NB4 (cell line): ENCODE measurements around the gene STUM.

Experiments used
- POLR2A ChIP-seq: IDR thresholded peaks from 2 replicates; pipeline ENCODE4 v1.6.1; 2011; ENCODE audit warnings: mild to moderate bottlenecking; ENCODE audit not compliant: insufficient read length; ENCODE audit errors: extremely low read depth
- TF ChIP-seq, protein P1 (sequence below): IDR thresholded peaks from one replicate; pipeline ENCODE4 v1.5.1; 2012; ENCODE audit warnings: low read depth, low read length

DNA sequence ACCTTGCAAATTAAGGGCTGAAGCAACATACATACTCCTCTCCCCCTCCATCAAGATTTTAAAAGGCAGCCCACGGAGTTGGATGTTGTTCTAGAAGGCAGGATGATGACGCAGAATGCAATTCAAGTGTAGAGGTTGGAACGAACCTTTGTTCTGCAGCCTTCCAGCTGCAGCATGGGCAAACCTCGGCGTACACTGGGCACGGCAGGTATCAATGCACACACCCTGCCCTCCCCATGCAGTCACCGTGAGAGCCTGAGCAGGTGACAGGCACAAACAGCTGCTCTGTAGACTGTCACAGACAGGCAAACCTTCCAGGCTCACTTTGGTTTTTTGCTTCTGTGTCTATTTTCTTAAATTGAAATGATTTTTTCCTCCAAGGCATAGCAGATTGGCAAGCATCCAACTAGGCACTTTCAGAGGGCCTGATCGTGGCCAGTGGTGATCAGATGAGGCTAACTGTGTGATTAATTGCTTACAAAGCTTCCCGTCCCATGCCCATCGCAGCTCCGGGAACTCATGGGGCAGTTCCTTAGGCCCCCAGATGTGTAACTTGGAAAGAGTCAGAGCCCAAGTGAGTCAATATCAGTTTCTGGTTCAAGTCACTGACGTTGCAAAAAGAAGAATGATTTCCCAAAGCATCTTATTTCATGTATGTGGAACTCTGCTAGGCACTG lies 108.2 kb downstream of the STUM start:
- no peak for TF ChIP-seq POLR2A
- TF ChIP-seq, protein P1, sequence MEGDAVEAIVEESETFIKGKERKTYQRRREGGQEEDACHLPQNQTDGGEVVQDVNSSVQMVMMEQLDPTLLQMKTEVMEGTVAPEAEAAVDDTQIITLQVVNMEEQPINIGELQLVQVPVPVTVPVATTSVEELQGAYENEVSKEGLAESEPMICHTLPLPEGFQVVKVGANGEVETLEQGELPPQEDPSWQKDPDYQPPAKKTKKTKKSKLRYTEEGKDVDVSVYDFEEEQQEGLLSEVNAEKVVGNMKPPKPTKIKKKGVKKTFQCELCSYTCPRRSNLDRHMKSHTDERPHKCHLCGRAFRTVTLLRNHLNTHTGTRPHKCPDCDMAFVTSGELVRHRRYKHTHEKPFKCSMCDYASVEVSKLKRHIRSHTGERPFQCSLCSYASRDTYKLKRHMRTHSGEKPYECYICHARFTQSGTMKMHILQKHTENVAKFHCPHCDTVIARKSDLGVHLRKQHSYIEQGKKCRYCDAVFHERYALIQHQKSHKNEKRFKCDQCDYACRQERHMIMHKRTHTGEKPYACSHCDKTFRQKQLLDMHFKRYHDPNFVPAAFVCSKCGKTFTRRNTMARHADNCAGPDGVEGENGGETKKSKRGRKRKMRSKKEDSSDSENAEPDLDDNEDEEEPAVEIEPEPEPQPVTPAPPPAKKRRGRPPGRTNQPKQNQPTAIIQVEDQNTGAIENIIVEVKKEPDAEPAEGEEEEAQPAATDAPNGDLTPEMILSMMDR, result no peak
